Spleen (tissue), 11 donors: ENCODE results near the gene TIA1. TPM values are rescaled to one million over a fixed set of nuclear protein-coding genes. Genes with fewer than 3 reads are reported as not detected.

Experiments used
- DNase-seq: peaks from one replicate; pipeline ENCODE4 v3.0.0-alpha.2; 2020
- H3K27ac ChIP-seq, 8 donors: fragments of 200-600 bp; sonication (generic) in 7 of 8; 1 replicate in 4 of 8; 2 replicates in 4 of 8; pipeline versions ENCODE4 v1.5.0 to v1.8.0; 2016 to 2021; ENCODE audit warnings: inconsistent platforms in 4 of 8, mild to moderate bottlenecking in 4 of 8, moderate library complexity in 1 of 8
- H3K27me3 ChIP-seq, 7 donors: fragments of 200-600 bp; sonication (generic) in 6 of 7; replicated peaks in 1 of 7; 1 replicate in 4 of 7; 2 replicates in 3 of 7; pipeline versions ENCODE4 v1.5.0 to v1.8.0; 2016 to 2021; ENCODE audit warnings: inconsistent platforms in 3 of 7, mild to moderate bottlenecking in 1 of 7
- H3K36me3 ChIP-seq, 6 donors: fragments of 200-600 bp; sonication (generic) in 5 of 6; 1 replicate in 4 of 6; 2 replicates in 2 of 6; pipeline versions ENCODE4 v1.5.0 to v1.8.0; 2016 to 2021; ENCODE audit warnings: inconsistent platforms in 2 of 6
- H3K4me1 ChIP-seq, 6 donors: fragments of 200-600 bp; sonication (generic) in 5 of 6; 1 replicate in 3 of 6; 2 replicates in 3 of 6; pipeline versions ENCODE4 v1.5.0 to v1.8.0; 2016 to 2021; ENCODE audit warnings: inconsistent platforms in 3 of 6
- H3K4me3 ChIP-seq, 8 donors: fragments of 200-600 bp; sonication (generic) in 7 of 8; 1 replicate in 4 of 8; 2 replicates in 4 of 8; pipeline versions ENCODE4 v1.5.0 to v1.8.0; 2016 to 2021; ENCODE audit warnings: inconsistent platforms in 4 of 8, mild to moderate bottlenecking in 4 of 8, moderate library complexity in 2 of 8
- H3K9me3 ChIP-seq, 8 donors: fragments of 200-600 bp; sonication (generic) in 7 of 8; 1 replicate in 4 of 8; 2 replicates in 4 of 8; pipeline versions ENCODE4 v1.5.0 to v1.8.0; 2016 to 2021; ENCODE audit warnings: inconsistent platforms in 4 of 8
- POLR2A ChIP-seq, 3 donors: fragments of 450-650 bp; IDR thresholded peaks; one replicate each; pipeline ENCODE4 v1.5.1; 2017; ENCODE audit warnings: antibody characterized with exemption in 3 of 3, mild to moderate bottlenecking in 1 of 3
- POLR2AphosphoS5 ChIP-seq, 3 donors: sonication (generic); formaldehyde crosslinking; IDR thresholded peaks; one replicate each; pipeline ENCODE4 v1.5.1; 2017; ENCODE audit warnings: antibody characterized with exemption in 3 of 3
- WGBS, 5 donors: extraction: QIAGEN DNeasy Blood & Tissue Kit in 3 of 5; methylation state at CpG; one replicate each; pipeline versions ENCODE4 v1.1.5 to v1.1.7; 2013 to 2018; 5-methylcytosine and 5-hydroxymethylcytosine counted together
- intact Hi-C: fragments of 100-400 bp; cut with DNase I; formaldehyde crosslinking; loops from one replicate; pipeline ENCODE4 v1.15.0; 2023; ENCODE audit warnings: low total_unique reads
- microRNA-seq, 3 donors: library from miRNA; unstranded; fragments of <30 nt; microRNA quantifications; one replicate each; pipeline versions ENCODE4 to v1.1.0, GENCODE V29; 2019 to 2020
- polyA plus RNA-seq, 3 donors: library from polyadenylated mRNA; stranded (reverse); fragments of 200-250 nt; gene quantifications; one replicate each; pipeline ENCODE4 v1.2.1, GENCODE V29; 2013
- small RNA-seq, 4 donors: library from RNA; depleted of rRNA; stranded (forward); fragments of <200 nt; gene quantifications; one replicate each; pipeline ENCODE3, GENCODE V24; 2016
- total RNA-seq, 7 donors: library from RNA; depleted of rRNA in 3 of 7; stranded (reverse); fragments of >200 nt in 3 of 7; fragmentation: NEBNext Ultra II Directional in 4 of 7; extraction: Animal tissue kit (Norgen Biotek cat#: 25700) in 4 of 7; gene quantifications; one replicate each; pipeline versions ENCODE4 v1.1.0 to v1.2.1, GENCODE V29; 2016 to 2021
- TF ChIP-seq, protein P1 (sequence below), 11 experiments: fragments of 200-600 bp in 7 of 11; fragments of 450-650 bp in 4 of 11; sonication (generic) in 4 of 11; IDR thresholded peaks in 8 of 11; conservative IDR thresholded peaks in 3 of 11; 1 replicate in 7 of 11; 2 replicates in 4 of 11; pipeline versions ENCODE4 v1.4.0 to v1.8.0; 2016 to 2021; ENCODE audit warnings: antibody characterized with exemption in 11 of 11, inconsistent platforms in 4 of 11, mild to moderate bottlenecking in 1 of 11
- donor health status: healthy with polysubstance abuse.
- donor health status: DM: no; HTN: no; CAD: no; lungs with moderate emphysema.
- donor health status: DM: no; HTN: no; CAD: no.
- donor health status: Bipolar disorder and iron deficiency.
- donor health status: healthy.
- donor health status: DM: no; HTN: no; CAD: no.
- donor health status: DM: yes; HTN: yes; CAD: no.

TIA1 gene
- total and polyA plus RNA-seq, 10 donors = 72.5 to 175 (median 124) TPM

DNA sequence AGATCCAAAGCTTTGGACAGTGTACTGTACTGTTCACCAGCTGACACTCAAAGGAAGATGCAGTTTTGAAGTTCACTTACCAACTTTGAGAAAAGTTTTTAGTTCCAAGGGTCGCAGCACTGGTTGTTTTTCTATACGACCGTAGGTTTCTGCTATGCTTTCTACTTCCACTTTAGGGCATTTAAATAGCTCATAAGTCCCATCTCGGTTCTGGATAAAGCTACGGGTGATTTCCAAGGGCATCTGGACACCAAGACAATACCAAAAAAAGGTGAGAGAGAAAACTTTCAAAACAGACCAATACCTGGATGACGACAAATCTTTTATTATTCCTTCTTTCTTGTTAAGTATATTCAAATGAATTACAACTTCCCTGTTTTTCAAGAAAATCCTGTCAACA lies 87.9 kb downstream of the TIA1 start:
- peaks cover 0 to 99% (median 76%) of the 10 kb centered on the region in 6 donors for H3K36me3 ChIP-seq
- peak overlapping the region in 1 of 8 donors; percentile 8 for H3K27ac ChIP-seq
- DNase-seq = no peak
- no peaks in the 10 kb centered on the region for H3K9me3 ChIP-seq
- 85 to 93% (median 91%) methylated on average over 6 of the region's 6 CpGs for WGBS, 5 donors
- no peak overlapping the region for H3K4me3 ChIP-seq
- no peaks in the 10 kb centered on the region for H3K27me3 ChIP-seq
- intact Hi-C loops = no loop called here
- H3K4me1 ChIP-seq = no peaks in the 10 kb centered on the region
- TF ChIP-seq POLR2A (IDR thresholded peaks at IDR 0.05) (no peak), POLR2AphosphoS5 (IDR thresholded peaks at IDR 0.05) (no peak)
- TF ChIP-seq, protein P1, sequence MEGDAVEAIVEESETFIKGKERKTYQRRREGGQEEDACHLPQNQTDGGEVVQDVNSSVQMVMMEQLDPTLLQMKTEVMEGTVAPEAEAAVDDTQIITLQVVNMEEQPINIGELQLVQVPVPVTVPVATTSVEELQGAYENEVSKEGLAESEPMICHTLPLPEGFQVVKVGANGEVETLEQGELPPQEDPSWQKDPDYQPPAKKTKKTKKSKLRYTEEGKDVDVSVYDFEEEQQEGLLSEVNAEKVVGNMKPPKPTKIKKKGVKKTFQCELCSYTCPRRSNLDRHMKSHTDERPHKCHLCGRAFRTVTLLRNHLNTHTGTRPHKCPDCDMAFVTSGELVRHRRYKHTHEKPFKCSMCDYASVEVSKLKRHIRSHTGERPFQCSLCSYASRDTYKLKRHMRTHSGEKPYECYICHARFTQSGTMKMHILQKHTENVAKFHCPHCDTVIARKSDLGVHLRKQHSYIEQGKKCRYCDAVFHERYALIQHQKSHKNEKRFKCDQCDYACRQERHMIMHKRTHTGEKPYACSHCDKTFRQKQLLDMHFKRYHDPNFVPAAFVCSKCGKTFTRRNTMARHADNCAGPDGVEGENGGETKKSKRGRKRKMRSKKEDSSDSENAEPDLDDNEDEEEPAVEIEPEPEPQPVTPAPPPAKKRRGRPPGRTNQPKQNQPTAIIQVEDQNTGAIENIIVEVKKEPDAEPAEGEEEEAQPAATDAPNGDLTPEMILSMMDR (IDR thresholded peaks at IDR 0.05 in 8 of 11, conservative IDR thresholded peaks at IDR 0.05 in 3 of 11) = no peak

Small RNA genes within 50 kb of the gene (microRNA-seq; reads per million reads assigned to microRNA genes)
- gene MIR1285-2 = 0 reads per million in 3 donors

Small RNA genes within 50 kb of the gene (small RNA-seq; reads per million reads assigned to genes)
- gene AC016700.2 (0 reads per million in 4 donors), gene MIR1285-2 (0 reads per million in 4 donors)

Other genes with a start within 250 kb of the TIA1 start
- gene PCBP1, start 161.2 kb downstream of the TIA1 start, total RNA-seq = 100 to 1,000 TPM; 256 to 351 (median 301) TPM
- gene PCBP1, start 161.2 kb downstream of the TIA1 start, polyA plus RNA-seq = 100 to 1,000 TPM; 254 to 294 (median 278) TPM
- gene C2orf42, start 57.6 kb downstream of the TIA1 start, total RNA-seq = 10 to 100 TPM; 11.2 to 24.3 (median 20.3) TPM
- 10 to 100 TPM in 1 of 3 donors, 1 to 10 TPM in 2; 6.0 to 13.6 (median 9.7) TPM for gene C2orf42, start 57.6 kb downstream of the TIA1 start, polyA plus RNA-seq
- gene PCYOX1, start 9.5 kb upstream of the TIA1 start, total RNA-seq = 10 to 100 TPM; 19.4 to 54.3 (median 35.8) TPM
- gene PCYOX1, start 9.5 kb upstream of the TIA1 start, polyA plus RNA-seq = 1 to 10 TPM; 2.4 to 4.7 (median 4.6) TPM
- gene SNRPG, start 45.1 kb upstream of the TIA1 start, total RNA-seq = 100 to 1,000 TPM in 2 of 7 donors, 10 to 100 TPM in 5; 75.5 to 134 (median 96.8) TPM
- gene SNRPG, start 45.1 kb upstream of the TIA1 start, polyA plus RNA-seq = 100 to 1,000 TPM; 165 to 236 (median 173) TPM
- gene FAM136A, start 53.4 kb upstream of the TIA1 start, total RNA-seq = 10 to 100 TPM; 21.0 to 34.0 (median 24.0) TPM
- gene FAM136A, start 53.4 kb upstream of the TIA1 start, polyA plus RNA-seq = 10 to 100 TPM; 32.4 to 39.4 (median 36.9) TPM